Psoas muscle (tissue), 8 donors: Measurements from ENCODE around the gene LONP2. TPM values are rescaled to one million over a fixed set of nuclear protein-coding genes. Genes with fewer than 3 reads are reported as not detected.

Experiments
- ATAC-seq, 4 donors: fragments of 200-7000 bp; cut with Tn5 transposase; one replicate each; pipeline ENCODE4 v1.9.1; 2020; ENCODE audit warnings: moderate library complexity in 3 of 4, mild to moderate bottlenecking in 2 of 4
- DNase-seq, 2 donors: peaks; one replicate each; pipeline ENCODE4 v3.0.0-alpha.2; 2020
- H3K27ac ChIP-seq: fragments of 200-600 bp; one replicate; pipeline ENCODE4 v1.8.0; 2022
- H3K27me3 ChIP-seq, 3 donors: fragments of 200-600 bp in 1 of 3; one replicate each; pipeline versions ENCODE4 v1.6.1 to v1.8.0; 2013 to 2022; ENCODE audit warnings: low read length in 2 of 3, mild to moderate bottlenecking in 2 of 3, moderate library complexity in 1 of 3; ENCODE audit not compliant: insufficient read depth in 3 of 3
- H3K36me3 ChIP-seq, 2 donors: fragments of 200-600 bp in 1 of 2; one replicate each; pipeline versions ENCODE4 v1.6.1 to v1.8.0; 2013 to 2022; ENCODE audit warnings: low read depth in 1 of 2, mild to moderate bottlenecking in 1 of 2, moderate library complexity in 1 of 2; ENCODE audit not compliant: insufficient read depth in 1 of 2
- H3K4me1 ChIP-seq: fragments of 200-600 bp; one replicate; pipeline ENCODE4 v1.8.0; 2022
- H3K4me3 ChIP-seq: fragments of 200-600 bp; one replicate; pipeline ENCODE4 v1.8.0; 2022; ENCODE audit warnings: mild to moderate bottlenecking
- H3K9me3 ChIP-seq: fragments of 200-600 bp; one replicate; pipeline ENCODE4 v1.8.0; 2022
- WGBS, 3 donors: extraction: QIAGEN DNeasy Blood & Tissue Kit; methylation state at CpG; one replicate each; pipeline versions ENCODE4 v1.1.6 to v1.1.7; 2013; 5-methylcytosine and 5-hydroxymethylcytosine counted together
- intact Hi-C, 2 donors: fragments of 100-400 bp; cut with DNase I; formaldehyde crosslinking; loops; one replicate each; pipeline versions ENCODE4 v1.11.0 to v1.14.2; 2022
- polyA plus RNA-seq, 3 donors: library from polyadenylated mRNA; stranded (reverse); fragments of 200-250 nt; gene quantifications; one replicate each; pipeline ENCODE4 v1.2.3, GENCODE V29; 2013
- total RNA-seq, 4 donors: library from RNA; stranded (reverse); fragmentation: NEBNext Ultra II Directional in 2 of 4; extraction: Animal tissue kit (Norgen Biotek cat#: 25700) in 2 of 4; gene quantifications; one replicate each; pipeline versions ENCODE4 v1.2.1 to v1.2.4, GENCODE V29; 2021 to 2023
- TF ChIP-seq, protein P1 (sequence below): fragments of 200-600 bp; IDR thresholded peaks from one replicate; pipeline ENCODE4 v1.8.0; 2022; ENCODE audit warnings: antibody characterized with exemption
- donor health status: healthy with polysubstance abuse.
- donor health status: DM: no; HTN: no; CAD: no; lungs with moderate emphysema.
- donor health status: Bipolar disorder and iron deficiency.
- donor health status: healthy.
- donor health status: DM: yes; HTN: yes; CAD: no.
- donor health status: DM: no; HTN: no; CAD: no.
- donor health status: DM: no; HTN: no; CAD: no.
- donor health status: DM: yes; HTN: yes; CAD: no.

The LONP2 gene
- total and polyA plus RNA-seq, 7 donors, result 15.2 to 68.0 (median 46.5) TPM

DNA sequence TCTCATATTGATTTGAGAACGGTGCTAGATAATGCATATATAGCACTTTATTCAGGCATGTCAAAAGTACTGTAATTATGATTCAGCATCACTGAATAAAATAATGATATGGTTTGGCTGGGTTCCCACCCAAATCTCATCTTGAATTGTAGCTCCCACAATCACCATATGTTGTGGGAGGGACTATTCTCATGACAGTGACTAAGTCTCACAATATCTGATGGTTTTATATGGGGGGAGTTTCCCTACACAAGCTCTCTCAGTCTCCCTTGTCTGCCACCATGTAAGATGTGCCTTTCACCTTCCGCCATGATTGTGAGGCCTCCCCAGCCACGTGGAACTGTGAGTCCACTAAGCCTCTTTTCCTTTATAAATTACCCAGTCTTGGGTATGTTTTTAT is 25.6 kb upstream of the LONP2 start:
- Histone ChIP-seq H3K27ac (no peak overlapping the region), H3K36me3 (no peaks in the 10 kb centered on the region), H3K27me3 (no peaks in the 10 kb centered on the region), H3K9me3 (no peaks in the 10 kb centered on the region), H3K4me3 (no peak overlapping the region), H3K4me1 (no peaks in the 10 kb centered on the region)
- 89 to 93% (median 92%) methylated on average over 3 of the region's 3 CpGs for WGBS, 3 donors
- intact Hi-C loops, result no loop called here
- no peak for DNase-seq
- ATAC-seq, result no peak
- TF ChIP-seq, protein P1, sequence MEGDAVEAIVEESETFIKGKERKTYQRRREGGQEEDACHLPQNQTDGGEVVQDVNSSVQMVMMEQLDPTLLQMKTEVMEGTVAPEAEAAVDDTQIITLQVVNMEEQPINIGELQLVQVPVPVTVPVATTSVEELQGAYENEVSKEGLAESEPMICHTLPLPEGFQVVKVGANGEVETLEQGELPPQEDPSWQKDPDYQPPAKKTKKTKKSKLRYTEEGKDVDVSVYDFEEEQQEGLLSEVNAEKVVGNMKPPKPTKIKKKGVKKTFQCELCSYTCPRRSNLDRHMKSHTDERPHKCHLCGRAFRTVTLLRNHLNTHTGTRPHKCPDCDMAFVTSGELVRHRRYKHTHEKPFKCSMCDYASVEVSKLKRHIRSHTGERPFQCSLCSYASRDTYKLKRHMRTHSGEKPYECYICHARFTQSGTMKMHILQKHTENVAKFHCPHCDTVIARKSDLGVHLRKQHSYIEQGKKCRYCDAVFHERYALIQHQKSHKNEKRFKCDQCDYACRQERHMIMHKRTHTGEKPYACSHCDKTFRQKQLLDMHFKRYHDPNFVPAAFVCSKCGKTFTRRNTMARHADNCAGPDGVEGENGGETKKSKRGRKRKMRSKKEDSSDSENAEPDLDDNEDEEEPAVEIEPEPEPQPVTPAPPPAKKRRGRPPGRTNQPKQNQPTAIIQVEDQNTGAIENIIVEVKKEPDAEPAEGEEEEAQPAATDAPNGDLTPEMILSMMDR, result no peak

DNA sequence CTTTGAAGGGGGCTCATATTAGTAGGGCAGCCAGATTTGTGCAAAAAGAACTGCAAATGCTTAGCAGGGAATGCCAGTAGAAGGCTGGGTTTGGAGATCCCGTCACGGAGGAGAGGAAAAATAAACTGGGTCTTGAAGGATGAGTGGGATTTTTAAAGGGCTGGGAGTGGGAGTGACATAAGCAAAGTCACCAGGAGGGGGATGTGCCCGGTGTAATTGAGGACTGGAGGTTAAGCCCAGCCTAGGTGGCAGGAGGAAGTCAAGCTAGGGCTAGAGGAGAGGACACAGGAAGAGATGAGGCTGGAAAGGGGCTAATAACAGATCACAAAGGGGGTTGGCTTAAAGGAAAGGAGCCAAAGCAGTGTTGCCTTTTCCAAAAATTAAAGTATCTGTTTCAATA is 23.2 kb upstream of the LONP2 start:
- TF ChIP-seq, protein P1, result no peak
- 63 to 72% (median 68%) methylated on average over 3 of the region's 3 CpGs for WGBS, 3 donors

DNA sequence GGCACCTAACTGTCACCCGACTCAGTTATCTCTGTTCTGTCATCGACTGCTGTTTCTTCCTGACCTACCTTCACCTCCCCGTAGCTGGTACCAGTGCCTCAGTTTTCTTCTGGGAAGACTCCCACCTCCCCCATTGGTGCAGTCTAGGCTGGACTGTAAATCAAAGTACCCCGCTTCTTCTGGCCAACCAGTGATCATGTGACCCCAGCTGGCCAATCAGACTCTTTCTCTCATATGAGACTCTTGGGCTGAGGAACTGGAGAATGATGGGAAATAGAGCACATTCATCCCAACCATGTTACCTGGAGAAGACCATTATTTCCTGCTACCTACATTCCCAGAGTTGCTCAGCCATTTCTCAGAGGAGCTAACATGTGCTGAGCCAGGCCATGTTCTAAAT is 20.6 kb upstream of the LONP2 start:
- H3K27ac ChIP-seq, result no peak overlapping the region
- ATAC-seq, result no peak
- no peaks in the 10 kb centered on the region for H3K4me1 ChIP-seq
- no peak for DNase-seq
- H3K36me3 ChIP-seq, result no peaks in the 10 kb centered on the region
- TF ChIP-seq, protein P1, result no peak
- H3K9me3 ChIP-seq, result no peaks in the 10 kb centered on the region
- intact Hi-C loops, result no loop called here
- WGBS, 3 donors, result 89 to 95% (median 89%) methylated on average over 4 of the region's 4 CpGs
- H3K4me3 ChIP-seq, result no peak overlapping the region
- H3K27me3 ChIP-seq, result no peaks in the 10 kb centered on the region

More for the DNA sequence above, 23.2 kb upstream of the LONP2 start:
- H3K27me3 ChIP-seq, result no peaks in the 10 kb centered on the region
- H3K27ac ChIP-seq, result no peak overlapping the region
- H3K36me3 ChIP-seq, result no peaks in the 10 kb centered on the region
- H3K9me3 ChIP-seq, result no peaks in the 10 kb centered on the region
- ATAC-seq (no peak), DNase-seq (no peak)
- intact Hi-C loops, result no loop called here
- no peaks in the 10 kb centered on the region for H3K4me1 ChIP-seq
- H3K4me3 ChIP-seq, result no peak overlapping the region

DNA sequence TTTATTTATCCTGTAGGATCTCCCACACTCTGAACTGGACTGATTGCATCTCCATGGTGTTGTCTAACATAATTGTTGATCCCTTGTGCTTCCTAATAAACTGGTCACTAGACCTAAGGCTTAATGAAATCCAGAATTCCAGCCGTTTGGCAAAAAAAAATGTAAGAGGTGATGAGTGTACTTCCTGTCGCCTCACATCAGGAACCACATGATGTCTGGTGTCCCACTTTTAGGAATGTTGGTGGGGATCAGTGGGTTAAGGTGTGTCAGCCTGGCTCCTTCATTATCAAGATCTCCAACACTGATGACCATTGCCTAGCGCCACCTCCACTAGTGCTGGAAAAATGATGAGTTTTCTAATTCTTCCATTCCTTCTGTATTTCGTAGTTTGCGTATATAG is 18.6 kb upstream of the LONP2 start:
- no peak for DNase-seq
- H3K27me3 ChIP-seq, result no peaks in the 10 kb centered on the region
- no peaks in the 10 kb centered on the region for H3K9me3 ChIP-seq
- 75 to 82% (median 76%) methylated on average over 5 of the region's 5 CpGs for WGBS, 3 donors
- intact Hi-C loops, result no loop called here
- no peaks in the 10 kb centered on the region for H3K4me1 ChIP-seq
- TF ChIP-seq, protein P1, result no peak
- no peak overlapping the region for H3K27ac ChIP-seq
- H3K36me3 ChIP-seq, result no peaks in the 10 kb centered on the region
- no peak overlapping the region for H3K4me3 ChIP-seq
- ATAC-seq, result no peak
